GM12873 (cell line): ENCODE data around the gene DCP1A.

Source experiments
- CTCF ChIP-seq: IDR thresholded peaks from 2 replicates; pipeline ENCODE4 v1.5.1; 2012; ENCODE audit warnings: low read depth, mild to moderate bottlenecking, moderate library complexity, low read length, control low read depth; ENCODE audit not compliant: insufficient read depth; ENCODE audit errors: missing control alignments

Gene DCP1A

DNA sequence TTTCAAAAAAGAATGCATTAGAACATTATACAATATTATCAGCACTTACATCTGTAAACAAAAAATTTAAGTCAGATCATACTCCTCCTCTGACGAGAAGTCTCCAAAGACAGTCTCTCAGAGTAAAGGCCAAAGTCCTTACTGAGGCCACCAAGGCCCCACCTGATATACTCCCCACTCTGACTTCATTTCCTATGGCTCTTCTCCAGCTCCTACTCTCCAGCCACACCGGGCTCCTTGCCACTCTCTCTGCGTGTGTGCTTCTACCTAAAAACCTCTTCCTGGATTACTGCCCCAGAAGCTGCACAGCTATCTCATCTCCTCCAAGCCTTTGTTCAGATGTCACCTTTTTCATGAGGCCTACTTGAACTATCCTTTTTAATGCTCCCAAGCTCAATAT is 5.0 kb downstream of the DCP1A start:
- TF ChIP-seq CTCF, result no peak

DNA sequence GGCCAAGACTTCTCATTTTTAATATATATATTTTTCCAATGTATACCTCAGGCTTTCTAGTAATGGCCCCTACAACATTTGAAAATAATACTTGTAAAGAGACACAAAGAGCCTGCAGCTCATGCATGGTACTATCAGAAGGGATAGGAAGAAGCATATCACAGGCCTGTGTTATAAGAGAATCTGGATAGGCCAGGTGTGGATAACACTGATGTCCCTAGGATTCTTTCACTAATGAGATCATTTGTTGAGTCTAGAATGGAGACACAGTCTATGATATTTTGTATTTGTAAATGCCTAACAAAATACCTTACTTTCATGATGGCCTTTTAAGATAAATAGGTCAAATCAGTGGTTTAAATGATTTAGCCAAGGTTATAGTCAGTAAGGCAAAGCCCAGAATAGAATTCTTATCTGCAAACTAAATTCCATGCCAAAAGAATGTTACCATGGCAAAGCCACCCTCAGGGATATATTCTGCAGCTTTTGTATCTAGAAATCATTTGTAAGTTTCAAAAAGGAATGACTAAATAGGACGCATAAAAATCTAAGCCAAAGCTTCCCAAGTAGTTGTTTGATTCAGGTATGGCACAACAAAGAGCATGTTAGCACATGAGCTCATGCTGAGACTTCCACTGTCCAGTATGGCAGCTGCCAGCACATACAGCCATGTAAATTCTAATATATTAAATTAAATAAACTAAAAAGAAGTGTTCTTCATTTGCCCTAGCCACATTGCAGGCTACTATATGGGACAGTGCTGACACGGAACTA is 10.0 kb downstream of the DCP1A start:
- no peak for TF ChIP-seq CTCF

DNA sequence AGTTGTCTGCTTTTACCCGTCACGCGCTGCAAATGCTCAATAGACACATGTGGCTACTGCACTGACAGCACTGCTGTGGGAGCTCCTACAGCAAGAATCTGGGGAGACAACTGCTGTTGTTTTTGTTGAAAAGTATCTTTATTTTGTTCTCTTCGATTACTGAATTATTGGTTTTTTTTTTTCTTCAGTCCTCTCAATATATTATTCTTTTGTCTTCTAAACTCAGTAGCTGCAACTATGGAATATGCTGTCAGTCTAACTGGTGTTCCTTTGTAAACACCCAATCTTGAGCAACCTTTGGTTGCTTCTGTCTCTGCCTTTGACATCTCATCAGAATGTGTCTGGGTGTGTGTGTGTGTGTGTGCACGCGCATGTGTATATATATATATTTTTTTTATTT is 12.6 kb downstream of the DCP1A start:
- TF ChIP-seq CTCF, result no peak

DNA sequence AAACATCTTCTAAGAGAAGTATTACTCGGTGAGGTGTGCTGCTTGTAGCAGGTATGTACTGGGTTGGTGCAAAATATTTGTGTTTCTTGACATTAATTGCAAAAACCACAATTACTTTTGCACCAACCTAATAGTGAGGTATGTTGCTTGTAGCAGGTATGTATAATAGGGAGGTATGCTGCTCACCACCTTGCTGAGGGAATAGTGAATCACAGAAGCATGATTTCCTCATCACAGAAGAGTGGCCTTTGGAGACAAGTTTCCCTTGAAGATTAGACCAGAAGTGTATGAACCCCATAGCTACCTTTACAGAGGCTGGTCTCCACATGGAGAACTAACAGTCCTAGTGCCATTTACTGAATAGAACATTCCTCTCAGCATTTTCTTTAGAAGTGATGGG is 15.5 kb downstream of the DCP1A start:
- no peak for TF ChIP-seq CTCF

- TF ChIP-seq CTCF, result no peak
Observed at GRCh38 chr3:53329897-53330296, 17.4 kb downstream of the DCP1A start.

DNA sequence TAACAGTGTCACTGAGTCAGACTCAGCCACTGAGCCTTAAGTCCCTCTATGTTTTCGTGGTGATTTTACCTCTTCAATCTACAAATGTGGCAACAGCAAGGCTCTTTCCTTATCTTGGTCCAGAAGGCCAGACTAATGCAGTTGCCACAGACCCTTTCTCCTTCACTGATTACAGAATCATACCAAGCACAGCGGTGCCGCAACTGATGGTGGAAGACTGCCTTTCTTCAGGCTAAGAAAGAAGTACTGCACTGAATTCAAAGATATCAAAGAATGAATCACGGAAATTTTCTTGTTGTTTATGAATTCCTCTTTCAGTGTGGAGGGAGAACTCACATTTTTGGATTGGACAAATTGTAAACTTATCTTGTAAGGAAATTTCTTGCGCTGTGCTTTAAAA is 18.6 kb downstream of the DCP1A start:
- TF ChIP-seq CTCF, result no peak

DNA sequence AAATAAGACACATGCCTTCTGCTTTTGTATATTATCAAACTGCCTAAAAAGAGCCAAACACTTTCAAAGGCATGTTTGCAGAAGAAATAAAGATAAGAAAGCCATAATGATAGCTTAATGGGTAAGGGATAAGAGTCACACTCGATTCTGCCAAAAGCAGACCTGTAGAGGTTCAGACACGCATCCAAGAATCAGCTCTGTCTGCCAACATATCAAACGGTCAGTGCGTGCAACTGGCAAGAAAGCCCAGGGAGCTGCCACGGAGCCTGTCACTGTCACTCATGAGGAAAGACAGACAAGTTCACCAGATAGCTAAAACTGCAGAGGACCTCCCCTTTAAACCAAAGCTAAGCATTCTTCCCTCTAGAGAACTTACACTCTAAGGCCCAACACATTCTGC is 23.2 kb downstream of the DCP1A start:
- TF ChIP-seq CTCF, result no peak
